ENCODE results near the gene SEPTIN10.

DNA sequence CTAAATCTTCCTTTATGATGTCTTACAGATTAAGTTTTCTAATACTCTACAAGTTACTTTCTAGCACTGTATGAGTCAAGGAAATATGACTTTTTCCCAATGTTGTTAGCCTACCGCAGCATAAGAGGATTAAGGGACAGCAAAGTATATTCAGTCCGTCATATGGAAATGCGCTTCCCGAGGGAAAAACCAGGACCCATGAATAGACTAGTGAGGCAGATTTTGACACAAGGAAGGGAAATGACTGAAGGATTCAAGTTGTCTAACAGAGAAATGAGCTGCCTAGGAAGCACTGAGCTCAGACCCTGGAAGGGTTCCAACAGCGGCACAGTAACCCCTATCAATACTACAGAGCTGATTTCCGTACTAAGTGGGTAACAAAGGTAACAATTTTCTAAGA, 12.0 kb downstream of the SEPTIN10 start:
- TF ChIP-seq, protein P1, sequence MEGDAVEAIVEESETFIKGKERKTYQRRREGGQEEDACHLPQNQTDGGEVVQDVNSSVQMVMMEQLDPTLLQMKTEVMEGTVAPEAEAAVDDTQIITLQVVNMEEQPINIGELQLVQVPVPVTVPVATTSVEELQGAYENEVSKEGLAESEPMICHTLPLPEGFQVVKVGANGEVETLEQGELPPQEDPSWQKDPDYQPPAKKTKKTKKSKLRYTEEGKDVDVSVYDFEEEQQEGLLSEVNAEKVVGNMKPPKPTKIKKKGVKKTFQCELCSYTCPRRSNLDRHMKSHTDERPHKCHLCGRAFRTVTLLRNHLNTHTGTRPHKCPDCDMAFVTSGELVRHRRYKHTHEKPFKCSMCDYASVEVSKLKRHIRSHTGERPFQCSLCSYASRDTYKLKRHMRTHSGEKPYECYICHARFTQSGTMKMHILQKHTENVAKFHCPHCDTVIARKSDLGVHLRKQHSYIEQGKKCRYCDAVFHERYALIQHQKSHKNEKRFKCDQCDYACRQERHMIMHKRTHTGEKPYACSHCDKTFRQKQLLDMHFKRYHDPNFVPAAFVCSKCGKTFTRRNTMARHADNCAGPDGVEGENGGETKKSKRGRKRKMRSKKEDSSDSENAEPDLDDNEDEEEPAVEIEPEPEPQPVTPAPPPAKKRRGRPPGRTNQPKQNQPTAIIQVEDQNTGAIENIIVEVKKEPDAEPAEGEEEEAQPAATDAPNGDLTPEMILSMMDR (IDR thresholded peaks at IDR 0.05), result no peak
- no peak for TF ChIP-seq POLR2A (IDR thresholded peaks at IDR 0.05)
